Karpas-422 (cell line): ENCODE measurements around the gene CRYBG2. TPM values are rescaled to one million over a fixed set of nuclear protein-coding genes. Genes with fewer than 3 reads are reported as not detected.

Experiments used
- DNase-seq: peaks from one replicate; pipeline ENCODE4 v3.0.0-alpha.2; 2015
- H2AFZ ChIP-seq: fragments of 200-600 bp; sonication (generic); 2 replicates; pipeline ENCODE4 v1.6.1; 2014; ENCODE audit warnings: antibody characterized with exemption, low read length, mixed read lengths
- H3K27ac ChIP-seq: fragments of 200-600 bp; sonication (generic); 2 replicates; pipeline ENCODE4 v1.5.1; 2014; ENCODE audit warnings: mild to moderate bottlenecking, low read length, moderate library complexity
- H3K27me3 ChIP-seq: fragments of 200-600 bp; sonication (generic); 2 replicates; pipeline ENCODE4 v1.6.1; 2014; ENCODE audit warnings: low read length, mixed read lengths
- H3K36me3 ChIP-seq: fragments of 200-600 bp; sonication (generic); 2 replicates; pipeline ENCODE4 v1.6.1; 2014; ENCODE audit warnings: low read length, mixed read lengths; ENCODE audit not compliant: insufficient read depth
- H3K4me1 ChIP-seq: fragments of 200-600 bp; sonication (generic); 2 replicates; pipeline ENCODE4 v1.6.1; 2014; ENCODE audit warnings: mild to moderate bottlenecking, low read length, mixed read lengths
- H3K4me2 ChIP-seq: fragments of 200-600 bp; sonication (generic); 2 replicates; pipeline ENCODE4 v1.6.1; 2014; ENCODE audit warnings: low read length, low read depth, mild to moderate bottlenecking; ENCODE audit not compliant: poor library complexity, severe bottlenecking
- H3K4me3 ChIP-seq: fragments of 200-600 bp; sonication (generic); 2 replicates; pipeline ENCODE4 v1.5.1; 2014; ENCODE audit warnings: mild to moderate bottlenecking, antibody characterized with exemption, low read length, mixed read lengths
- H3K79me2 ChIP-seq: fragments of 200-600 bp; sonication (generic); 2 replicates; pipeline ENCODE4 v1.6.1; 2014; ENCODE audit warnings: mild to moderate bottlenecking, low read length, mixed read lengths
- H3K9ac ChIP-seq: fragments of 200-600 bp; sonication (generic); 2 replicates; pipeline ENCODE4 v1.6.0; 2014; ENCODE audit warnings: low read length
- H3K9me2 ChIP-seq: fragments of 200-600 bp; sonication (generic), shearing (Covaris generic); replicated peaks from 2 replicates; pipeline ENCODE4 v1.6.0; 2014; ENCODE audit warnings: mild to moderate bottlenecking, low read length, moderate library complexity; ENCODE audit not compliant: insufficient read depth
- H3K9me3 ChIP-seq: fragments of 300-700, 200-600 bp; sonication (generic); 2 replicates; pipeline ENCODE4 v1.6.1; 2014; ENCODE audit warnings: low read length, mixed read lengths
- H4K20me1 ChIP-seq: fragments of 200-600 bp; sonication (generic); 2 replicates; pipeline ENCODE4 v1.6.1; 2014; ENCODE audit warnings: mild to moderate bottlenecking, antibody characterized with exemption, low read length, low read depth; ENCODE audit not compliant: insufficient read depth
- total RNA-seq: library from RNA; depleted of rRNA; stranded (reverse); fragments of >200 nt; shearing (Covaris generic); gene quantifications from 2 replicates; pipeline ENCODE4 v1.2.3, GENCODE V29; 2014; ENCODE audit warnings: low replicate concordance; rRNA removed

The CRYBG2 gene
- total RNA-seq, 1 experiment from 2014 or later = not detected

GRCh38 chr1:26277719-26278118 is 76.2 kb downstream of the CRYBG2 start:
- Histone ChIP-seq H3K4me1 (peaks cover 54% of the 10 kb centered on the region), H3K36me3 (peaks cover 26% of the 10 kb centered on the region), H3K9me2 (no peaks in the 10 kb centered on the region), H4K20me1 (no peaks in the 10 kb centered on the region), H3K9me3 (no peaks in the 10 kb centered on the region), H3K9ac (peak overlapping the region; percentile 81), H3K4me3 (no peak overlapping the region), H2AFZ (no peak overlapping the region), H3K4me2 (no peak overlapping the region), H3K27me3 (no peaks in the 10 kb centered on the region), H3K79me2 (peaks cover 22% of the 10 kb centered on the region), H3K27ac (peak overlapping the region; percentile 98)
- DNase-seq = peak; percentile 38

- Histone ChIP-seq H3K9me3 (no peaks in the 10 kb centered on the region), H3K4me3 (no peak overlapping the region), H3K27me3 (no peaks in the 10 kb centered on the region), H4K20me1 (no peaks in the 10 kb centered on the region), H3K36me3 (peaks cover 26% of the 10 kb centered on the region; the same call in 1 of the 2 replicates), H3K4me1 (peaks cover 50% of the 10 kb centered on the region), H3K4me2 (no peak overlapping the region), H3K27ac (peak overlapping the region; percentile 98; the same call in 1 of the 2 replicates), H2AFZ (no peak overlapping the region), H3K9me2 (no peaks in the 10 kb centered on the region), H3K79me2 (peaks cover 22% of the 10 kb centered on the region), H3K9ac (no peak overlapping the region)
- DNase-seq = peak; percentile 41
Measured at GRCh38 chr1:26277261-26277661, 76.7 kb downstream of the CRYBG2 start.

GRCh38 chr1:26276432-26276838 is 77.5 kb downstream of the CRYBG2 start:
- no peaks in the 10 kb centered on the region for H3K9me2 ChIP-seq
- no peak overlapping the region for H3K4me2 ChIP-seq
- H3K79me2 ChIP-seq = peaks cover 22% of the 10 kb centered on the region
- no peaks in the 10 kb centered on the region for H3K27me3 ChIP-seq
- H4K20me1 ChIP-seq = no peaks in the 10 kb centered on the region
- H3K4me3 ChIP-seq = no peak overlapping the region
- no peak overlapping the region for H2AFZ ChIP-seq
- H3K9ac ChIP-seq = peak overlapping the region; percentile 38; the same call in 1 of the 2 replicates
- H3K27ac ChIP-seq = peak overlapping the region; percentile 98
- H3K4me1 ChIP-seq = peaks cover 42% of the 10 kb centered on the region
- no peaks in the 10 kb centered on the region for H3K9me3 ChIP-seq
- H3K36me3 ChIP-seq = peaks cover 32% of the 10 kb centered on the region; the same call in 1 of the 2 replicates
- DNase-seq = peak; percentile 45

- H3K9ac ChIP-seq = peak overlapping the region; percentile 38
Measured at GRCh38 chr1:26275580-26276431, 78.1 kb downstream of the CRYBG2 start.

GRCh38 chr1:26274801-26275425 is 79.0 kb downstream of the CRYBG2 start:
- Histone ChIP-seq H3K27me3 (no peaks in the 10 kb centered on the region), H3K27ac (no peak overlapping the region), H3K4me2 (no peak overlapping the region)

More at GRCh38 chr1:26275580-26276431, 78.1 kb downstream of the CRYBG2 start:
- Histone ChIP-seq H3K4me3 (no peak overlapping the region), H3K9me3 (no peaks in the 10 kb centered on the region), H3K4me1 (peaks cover 35% of the 10 kb centered on the region), H3K79me2 (peaks cover 18% of the 10 kb centered on the region), H3K9me2 (no peaks in the 10 kb centered on the region), H2AFZ (no peak overlapping the region), H3K27me3 (no peaks in the 10 kb centered on the region), H4K20me1 (no peaks in the 10 kb centered on the region), H3K36me3 (peaks cover 32% of the 10 kb centered on the region; the same call in 1 of the 2 replicates), H3K4me2 (no peak overlapping the region), H3K27ac (peak overlapping the region; percentile 98)
- peak; percentile 91 for DNase-seq

More at GRCh38 chr1:26274801-26275425, 79.0 kb downstream of the CRYBG2 start:
- H2AFZ ChIP-seq = no peak overlapping the region
- H4K20me1 ChIP-seq = no peaks in the 10 kb centered on the region
- H3K4me1 ChIP-seq = peaks cover 31% of the 10 kb centered on the region
- no peak overlapping the region for H3K4me3 ChIP-seq
- H3K79me2 ChIP-seq = peaks cover 9% of the 10 kb centered on the region
- DNase-seq = no peak
- H3K9me3 ChIP-seq = no peaks in the 10 kb centered on the region
- no peak overlapping the region for H3K9ac ChIP-seq
- H3K36me3 ChIP-seq = peaks cover 33% of the 10 kb centered on the region; the same call in 1 of the 2 replicates
- no peaks in the 10 kb centered on the region for H3K9me2 ChIP-seq

Other genes starting within 250 kb of the CRYBG2 start
- 7.0 and 11.0 TPM in 2 replicates for gene PDIK1L, start 242.3 kb downstream of the CRYBG2 start, total RNA-seq
- not detected in 2 replicates for gene FAM110D, start 195.1 kb downstream of the CRYBG2 start, total RNA-seq
- not detected in 2 replicates for gene C1orf232, start 185.2 kb downstream of the CRYBG2 start, total RNA-seq
- 58.5 and 133 TPM in 2 replicates for gene ZNF593, start 184.2 kb downstream of the CRYBG2 start, total RNA-seq
- gene ZNF593OS, start 182.3 kb downstream of the CRYBG2 start, total RNA-seq = 0.18 TPM in 1 of 2 replicates, not detected in the other
- gene CNKSR1, start 176.6 kb downstream of the CRYBG2 start, total RNA-seq = 0.29 and 1.5 TPM in 2 replicates
- not detected in 2 replicates for gene CATSPER4, start 163.5 kb downstream of the CRYBG2 start, total RNA-seq
- gene CEP85, start 119.9 kb downstream of the CRYBG2 start, total RNA-seq = 23.8 and 31.5 TPM in 2 replicates
- 108 and 143 TPM in 2 replicates for gene SH3BGRL3, start 74.0 kb downstream of the CRYBG2 start, total RNA-seq
- gene UBXN11, start 47.5 kb downstream of the CRYBG2 start, total RNA-seq = 20.7 and 56.0 TPM in 2 replicates
- 614 and 735 TPM in 2 replicates for gene CD52, start 36.2 kb downstream of the CRYBG2 start, total RNA-seq
- gene ZNF683, start 18.6 kb upstream of the CRYBG2 start, total RNA-seq = not detected in 2 replicates
- 0.04 TPM in 1 of 2 replicates, not detected in the other for gene LIN28A, start 56.7 kb upstream of the CRYBG2 start, total RNA-seq
- gene DHDDS, start 78.2 kb upstream of the CRYBG2 start, total RNA-seq = 17.0 and 31.1 TPM in 2 replicates
- 407 and 515 TPM in 2 replicates for gene HMGN2, start 118.3 kb upstream of the CRYBG2 start, total RNA-seq
- gene RPS6KA1, start 175.6 kb upstream of the CRYBG2 start, total RNA-seq = 85.3 and 106 TPM in 2 replicates